Measurements from ENCODE around the gene DOHH. TPM values are rescaled to one million over a fixed set of nuclear protein-coding genes. Genes with fewer than 3 reads are reported as not detected.

DOHH gene
- polyA plus RNA-seq, 2 donors, result 14.9 to 16.7 TPM

- Histone ChIP-seq H3K9me3 (ENCODE audit: control insufficient read depth in 2 of 2, insufficient read depth in 1 of 2, low read depth in 1 of 2, low read length in 1 of 2) (no peaks in the 10 kb centered on the region), H3K4me1 (ENCODE audit: control insufficient read depth in 2 of 2, insufficient read depth in 2 of 2, low read length in 1 of 2) (no peaks in the 10 kb centered on the region), H3K27me3 (ENCODE audit: control insufficient read depth in 1 of 2, insufficient read depth in 2 of 2, low read length in 2 of 2) (no peaks in the 10 kb centered on the region), H3K36me3 (ENCODE audit: control insufficient read depth in 2 of 2, insufficient read depth in 2 of 2, low read length in 1 of 2) (no peaks in the 10 kb centered on the region), H3K27ac (ENCODE audit: low read depth in 2 of 2, low read length in 1 of 2) (no peak overlapping the region), H3K4me3 (ENCODE audit: low read depth in 1 of 2, low read length in 2 of 2) (no peak overlapping the region)
- whole genome bisulfite sequencing, 2 donors, result 53 to 62% methylated on average over 8 of the region's 8 CpGs
Observed at GRCh38 chr19:3474010-3474409, 26.5 kb downstream of the DOHH start.

DNA sequence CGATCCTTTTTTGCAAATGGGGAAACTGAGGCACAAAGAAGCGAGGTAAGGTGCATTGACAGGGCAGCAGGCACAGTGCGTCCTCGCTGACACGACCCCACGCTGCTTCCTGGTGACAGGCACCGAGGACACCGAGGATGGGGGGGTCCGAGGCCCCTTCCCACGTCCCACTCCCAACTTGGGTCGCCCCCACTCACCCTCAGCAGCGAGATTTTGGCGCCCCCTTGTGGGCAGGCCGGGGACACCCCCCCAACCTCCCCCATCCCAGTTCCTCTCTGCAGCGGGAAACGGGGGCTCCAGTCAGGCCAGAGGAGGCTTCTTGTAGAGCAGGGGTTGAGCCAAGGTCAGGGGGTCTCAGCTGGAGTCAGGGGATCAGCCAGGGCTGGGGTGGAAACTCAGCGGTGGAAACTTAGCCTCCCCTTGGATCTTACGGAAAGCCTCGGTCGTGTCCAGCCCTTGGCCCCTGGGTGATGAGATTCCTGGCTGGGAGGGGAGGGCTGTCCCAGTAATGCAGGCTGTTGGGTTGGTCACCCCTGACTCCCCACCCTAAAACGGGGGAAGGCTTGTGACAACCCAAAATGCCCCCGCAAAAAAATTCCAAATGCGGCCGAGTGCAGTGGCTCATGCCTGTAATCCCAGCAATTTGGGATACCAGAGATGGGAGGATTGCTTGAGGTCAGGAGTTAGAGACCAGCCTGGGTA is 28.4 kb downstream of the DOHH start:
- no peaks in the 10 kb centered on the region for H3K9me3 ChIP-seq (ENCODE audit: control insufficient read depth in 2 of 2, insufficient read depth in 1 of 2, low read depth in 1 of 2, low read length in 1 of 2)
- H3K4me1 ChIP-seq (ENCODE audit: control insufficient read depth in 2 of 2, insufficient read depth in 2 of 2, low read length in 1 of 2), result peaks cover 0 to 2% of the 10 kb centered on the region in 2 donors
- WGBS, 2 donors, result 21 to 29% methylated on average over 23 to 24 of the region's 24 CpGs
- no peak overlapping the region for H3K27ac ChIP-seq (ENCODE audit: low read depth in 2 of 2, low read length in 1 of 2)
- no peaks in the 10 kb centered on the region for H3K27me3 ChIP-seq (ENCODE audit: control insufficient read depth in 1 of 2, insufficient read depth in 2 of 2, low read length in 2 of 2)
- no peak overlapping the region for H3K4me3 ChIP-seq (ENCODE audit: low read depth in 1 of 2, low read length in 2 of 2)
- H3K36me3 ChIP-seq (ENCODE audit: control insufficient read depth in 2 of 2, insufficient read depth in 2 of 2, low read length in 1 of 2), result no peaks in the 10 kb centered on the region

GRCh38 chr19:3470500-3471128 is 29.9 kb downstream of the DOHH start:
- WGBS, 2 donors, result 60 to 62% methylated on average over 11 of the region's 11 CpGs
- no peak overlapping the region for H3K27ac ChIP-seq (ENCODE audit: low read depth in 2 of 2, low read length in 1 of 2)
- peaks cover 0 to 2% of the 10 kb centered on the region in 2 donors for H3K4me1 ChIP-seq (ENCODE audit: control insufficient read depth in 2 of 2, insufficient read depth in 2 of 2, low read length in 1 of 2)

GRCh38 chr19:3469638-3470499 is 30.6 kb downstream of the DOHH start:
- H3K4me1 ChIP-seq (ENCODE audit: control insufficient read depth in 2 of 2, insufficient read depth in 2 of 2, low read length in 1 of 2), result peaks cover 0 to 2% of the 10 kb centered on the region in 2 donors
- peak overlapping the region in 1 of 2 donors; percentile 24 for H3K27ac ChIP-seq (ENCODE audit: low read depth in 2 of 2, low read length in 1 of 2)
- H3K27me3 ChIP-seq (ENCODE audit: control insufficient read depth in 1 of 2, insufficient read depth in 2 of 2, low read length in 2 of 2), result no peaks in the 10 kb centered on the region
- 47 to 50% methylated on average over 14 of the region's 14 CpGs for WGBS, 2 donors
- no peaks in the 10 kb centered on the region for H3K9me3 ChIP-seq (ENCODE audit: control insufficient read depth in 2 of 2, insufficient read depth in 1 of 2, low read depth in 1 of 2, low read length in 1 of 2)
- H3K4me3 ChIP-seq (ENCODE audit: low read depth in 1 of 2, low read length in 2 of 2), result no peak overlapping the region
- H3K36me3 ChIP-seq (ENCODE audit: control insufficient read depth in 2 of 2, insufficient read depth in 2 of 2, low read length in 1 of 2), result no peaks in the 10 kb centered on the region

More at GRCh38 chr19:3470500-3471128, 29.9 kb downstream of the DOHH start:
- no peaks in the 10 kb centered on the region for H3K27me3 ChIP-seq (ENCODE audit: control insufficient read depth in 1 of 2, insufficient read depth in 2 of 2, low read length in 2 of 2)
- H3K9me3 ChIP-seq (ENCODE audit: control insufficient read depth in 2 of 2, insufficient read depth in 1 of 2, low read depth in 1 of 2, low read length in 1 of 2), result no peaks in the 10 kb centered on the region
- no peak overlapping the region for H3K4me3 ChIP-seq (ENCODE audit: low read depth in 1 of 2, low read length in 2 of 2)
- H3K36me3 ChIP-seq (ENCODE audit: control insufficient read depth in 2 of 2, insufficient read depth in 2 of 2, low read length in 1 of 2), result no peaks in the 10 kb centered on the region

- Histone ChIP-seq H3K27ac (ENCODE audit: low read depth in 2 of 2, low read length in 1 of 2) (no peak overlapping the region), H3K27me3 (ENCODE audit: control insufficient read depth in 1 of 2, insufficient read depth in 2 of 2, low read length in 2 of 2) (no peaks in the 10 kb centered on the region), H3K36me3 (ENCODE audit: control insufficient read depth in 2 of 2, insufficient read depth in 2 of 2, low read length in 1 of 2) (peaks cover 0 to 4% of the 10 kb centered on the region in 2 donors), H3K9me3 (ENCODE audit: control insufficient read depth in 2 of 2, insufficient read depth in 1 of 2, low read depth in 1 of 2, low read length in 1 of 2) (no peaks in the 10 kb centered on the region), H3K4me3 (ENCODE audit: low read depth in 1 of 2, low read length in 2 of 2) (no peak overlapping the region), H3K4me1 (ENCODE audit: control insufficient read depth in 2 of 2, insufficient read depth in 2 of 2, low read length in 1 of 2) (peaks cover 0 to 2% of the 10 kb centered on the region in 2 donors)
- 89 to 92% methylated on average over 3 of the region's 3 CpGs for WGBS, 2 donors
Observed at GRCh38 chr19:3468211-3468610, 32.3 kb downstream of the DOHH start.

DNA sequence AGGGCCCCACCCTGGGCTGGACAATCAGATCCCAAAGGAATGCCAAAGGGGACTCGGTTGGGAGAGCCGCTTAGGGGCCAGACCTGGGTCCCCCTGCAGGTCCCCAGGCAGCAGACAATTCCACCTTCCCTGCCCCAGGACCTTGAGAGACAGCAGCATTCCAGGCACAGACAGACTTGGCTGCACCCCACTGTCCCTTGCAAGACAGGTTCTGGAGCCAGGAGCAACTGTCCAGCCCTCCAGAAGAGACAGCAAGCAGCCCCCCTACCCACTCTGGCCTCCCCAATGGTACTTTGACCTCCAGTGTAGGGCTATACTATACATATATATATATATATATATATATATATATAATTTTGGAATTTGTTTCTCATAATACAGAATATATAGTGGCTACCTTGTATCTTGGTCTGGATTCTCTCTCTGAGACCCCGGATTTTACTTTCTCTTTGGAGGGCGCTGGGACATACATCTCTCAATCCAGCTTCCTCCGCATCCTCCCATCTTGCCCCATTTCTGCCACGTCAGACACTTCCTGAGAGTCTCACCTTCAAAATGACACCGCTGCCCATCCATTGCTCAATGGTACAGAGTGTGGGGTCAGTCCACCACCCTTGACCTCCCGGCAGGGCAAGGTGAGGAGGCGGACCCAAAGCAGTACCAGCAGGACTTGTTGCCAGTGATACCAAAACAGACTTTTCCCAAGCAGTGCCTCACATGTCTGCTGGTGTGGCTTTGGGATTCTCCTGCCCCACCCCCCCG is 32.9 kb downstream of the DOHH start:
- no peaks in the 10 kb centered on the region for H3K9me3 ChIP-seq (ENCODE audit: control insufficient read depth in 2 of 2, insufficient read depth in 1 of 2, low read depth in 1 of 2, low read length in 1 of 2)
- H3K4me1 ChIP-seq (ENCODE audit: control insufficient read depth in 2 of 2, insufficient read depth in 2 of 2, low read length in 1 of 2), result peaks cover 0 to 2% of the 10 kb centered on the region in 2 donors
- H3K27ac ChIP-seq (ENCODE audit: low read depth in 2 of 2, low read length in 1 of 2), result peak overlapping the region in 1 of 2 donors; percentile 18
- no peaks in the 10 kb centered on the region for H3K27me3 ChIP-seq (ENCODE audit: control insufficient read depth in 1 of 2, insufficient read depth in 2 of 2, low read length in 2 of 2)
- peaks cover 0 to 4% of the 10 kb centered on the region in 2 donors for H3K36me3 ChIP-seq (ENCODE audit: control insufficient read depth in 2 of 2, insufficient read depth in 2 of 2, low read length in 1 of 2)
- H3K4me3 ChIP-seq (ENCODE audit: low read depth in 1 of 2, low read length in 2 of 2), result no peak overlapping the region
- 89 to 91% methylated on average over 10 of the region's 10 CpGs for WGBS, 2 donors

- Histone ChIP-seq H3K27ac (ENCODE audit: low read depth in 2 of 2, low read length in 1 of 2) (peak overlapping the region; percentile 7 to 9), H3K27me3 (ENCODE audit: control insufficient read depth in 1 of 2, insufficient read depth in 2 of 2, low read length in 2 of 2) (no peaks in the 10 kb centered on the region), H3K36me3 (ENCODE audit: control insufficient read depth in 2 of 2, insufficient read depth in 2 of 2, low read length in 1 of 2) (peaks cover 0 to 4% of the 10 kb centered on the region in 2 donors), H3K4me1 (ENCODE audit: control insufficient read depth in 2 of 2, insufficient read depth in 2 of 2, low read length in 1 of 2) (peaks cover 0 to 2% of the 10 kb centered on the region in 2 donors), H3K9me3 (ENCODE audit: control insufficient read depth in 2 of 2, insufficient read depth in 1 of 2, low read depth in 1 of 2, low read length in 1 of 2) (no peaks in the 10 kb centered on the region), H3K4me3 (ENCODE audit: low read depth in 1 of 2, low read length in 2 of 2) (no peak overlapping the region)
- WGBS, 2 donors, result 40 to 71% methylated on average over 9 of the region's 9 CpGs
Observed at GRCh38 chr19:3466635-3467034, 33.8 kb downstream of the DOHH start.

- Histone ChIP-seq H3K27me3 (ENCODE audit: control insufficient read depth in 1 of 2, insufficient read depth in 2 of 2, low read length in 2 of 2) (no peaks in the 10 kb centered on the region), H3K4me1 (ENCODE audit: control insufficient read depth in 2 of 2, insufficient read depth in 2 of 2, low read length in 1 of 2) (peaks cover 0 to 2% of the 10 kb centered on the region in 2 donors), H3K36me3 (ENCODE audit: control insufficient read depth in 2 of 2, insufficient read depth in 2 of 2, low read length in 1 of 2) (peaks cover 0 to 4% of the 10 kb centered on the region in 2 donors), H3K27ac (ENCODE audit: low read depth in 2 of 2, low read length in 1 of 2) (peak overlapping the region; percentile 21 to 49), H3K9me3 (ENCODE audit: control insufficient read depth in 2 of 2, insufficient read depth in 1 of 2, low read depth in 1 of 2, low read length in 1 of 2) (no peaks in the 10 kb centered on the region), H3K4me3 (ENCODE audit: low read depth in 1 of 2, low read length in 2 of 2) (no peak overlapping the region)
- WGBS, 2 donors, result 73 to 81% methylated on average over 7 of the region's 7 CpGs
Observed at GRCh38 chr19:3465552-3465951, 34.9 kb downstream of the DOHH start.

Measured in esophagus (tissue), 2 donors.